Measurements from ENCODE around the gene TEX22. TPM values are rescaled to one million over a fixed set of nuclear protein-coding genes. Genes with fewer than 3 reads are reported as not detected.
A peak's percentile ranks its signal among the peaks of the same experiment; 100 is the strongest.

TEX22 gene
- total and polyA plus RNA-seq, 2 donors (not counting 1 experiment from before 2014, with no cell fraction given): 1.7 to 7.0 TPM

DNA sequence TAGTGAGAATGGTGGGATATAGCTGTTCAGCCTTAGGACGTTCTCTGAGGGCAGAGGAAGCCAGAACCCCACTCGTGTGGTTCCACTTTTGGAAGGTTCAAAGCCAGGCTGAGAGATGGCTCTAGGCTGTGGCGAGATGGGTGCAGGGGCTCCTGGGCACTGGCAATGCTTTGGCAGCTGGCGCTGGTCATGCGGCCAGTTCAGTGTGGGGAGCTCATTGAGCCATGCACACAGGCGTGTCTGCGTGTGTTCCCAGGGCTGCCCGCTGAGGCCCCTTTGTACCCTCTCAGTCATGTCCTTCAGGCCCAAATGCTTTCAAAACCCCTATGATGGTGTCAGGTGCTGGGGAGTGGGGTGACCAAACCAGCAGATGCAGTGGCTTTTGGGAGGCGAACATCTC, 1.7 kb downstream of the TEX22 start:
- TF ChIP-seq, protein P1, sequence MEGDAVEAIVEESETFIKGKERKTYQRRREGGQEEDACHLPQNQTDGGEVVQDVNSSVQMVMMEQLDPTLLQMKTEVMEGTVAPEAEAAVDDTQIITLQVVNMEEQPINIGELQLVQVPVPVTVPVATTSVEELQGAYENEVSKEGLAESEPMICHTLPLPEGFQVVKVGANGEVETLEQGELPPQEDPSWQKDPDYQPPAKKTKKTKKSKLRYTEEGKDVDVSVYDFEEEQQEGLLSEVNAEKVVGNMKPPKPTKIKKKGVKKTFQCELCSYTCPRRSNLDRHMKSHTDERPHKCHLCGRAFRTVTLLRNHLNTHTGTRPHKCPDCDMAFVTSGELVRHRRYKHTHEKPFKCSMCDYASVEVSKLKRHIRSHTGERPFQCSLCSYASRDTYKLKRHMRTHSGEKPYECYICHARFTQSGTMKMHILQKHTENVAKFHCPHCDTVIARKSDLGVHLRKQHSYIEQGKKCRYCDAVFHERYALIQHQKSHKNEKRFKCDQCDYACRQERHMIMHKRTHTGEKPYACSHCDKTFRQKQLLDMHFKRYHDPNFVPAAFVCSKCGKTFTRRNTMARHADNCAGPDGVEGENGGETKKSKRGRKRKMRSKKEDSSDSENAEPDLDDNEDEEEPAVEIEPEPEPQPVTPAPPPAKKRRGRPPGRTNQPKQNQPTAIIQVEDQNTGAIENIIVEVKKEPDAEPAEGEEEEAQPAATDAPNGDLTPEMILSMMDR (IDR thresholded peaks at IDR 0.05): no peak
- no peak for TF ChIP-seq EZH2 (IDR thresholded peaks at IDR 0.05; ENCODE audit: borderline replicate concordance, insufficient read depth, low read depth, low read length, poor library complexity, severe bottlenecking)
- Histone ChIP-seq H3K4me2 (replicated peaks; ENCODE audit: low read depth, low read length, poor library complexity, severe bottlenecking) (peak overlapping the region; percentile 100), H3K27ac (ENCODE audit: low read length in 2 of 2) (no peak overlapping the region), H2AFZ (ENCODE audit: insufficient read depth, low read depth, low read length, poor library complexity, severe bottlenecking) (no peak overlapping the region), H4K20me1 (ENCODE audit: control insufficient read depth, insufficient read depth, low read length, poor library complexity, severe bottlenecking) (peaks cover 5% of the 10 kb centered on the region), H3K4me3 (ENCODE audit: control extremely low read depth in 1 of 5, extremely low read depth in 1 of 5, insufficient read depth in 1 of 5, low read depth in 2 of 5, low read length in 4 of 5) (no peak overlapping the region), H3K4me1 (ENCODE audit: control insufficient read depth in 2 of 2, insufficient read depth in 2 of 2, low read length in 2 of 2) (peaks cover 26 to 34% of the 10 kb centered on the region in 2 donors), H3K9me3 (ENCODE audit: control extremely low read depth in 1 of 3, control insufficient read depth in 2 of 3, insufficient read depth in 1 of 3, low read length in 2 of 3) (peaks cover 0 to 6% (median 0%) of the 10 kb centered on the region in 3 donors), H3K9ac (ENCODE audit: low read length) (no peak overlapping the region), H3K79me2 (ENCODE audit: control insufficient read depth, insufficient read depth, low read length) (peaks cover 18% of the 10 kb centered on the region), H3K27me3 (replicated peaks in 1 of 4; ENCODE audit: control extremely low read depth in 1 of 4, control insufficient read depth in 3 of 4, insufficient read depth in 4 of 4, low read length in 3 of 4) (no peaks in the 10 kb centered on the region), H3K36me3 (replicated peaks in 1 of 2; ENCODE audit: control extremely low read depth in 1 of 2, control insufficient read depth in 1 of 2, extremely low read depth in 1 of 2, insufficient read depth in 2 of 2, low read length in 1 of 2) (peaks cover 0 to 2% of the 10 kb centered on the region in 2 experiments)
- H3K27me3 Mint-ChIP-seq: no peaks in the 10 kb centered on the region
- ChIA-PET CTCF (interaction anchor here (1.2 to 3.4 kb wide), 4 partner anchors 11 to 90 kb away, joined by 3 to 11 read pairs (median 6); no protein-coding TSS in a partner anchor), POLR2A (interaction anchor here (1.4 kb wide), 1 partner anchor 90 kb away, joined by 6 read pairs; no protein-coding TSS in a partner anchor)
- DNase-seq (no peak), ATAC-seq (ENCODE audit: low read depth) (no peak)
- WGBS (ENCODE audit: insufficient coverage): 94% methylated on average over 5 of the region's 9 CpGs
- H3K27ac Mint-ChIP-seq: peak overlapping the region; percentile 10
- intact Hi-C loops (cut with micrococcal nuclease): no loop called here
- peaks cover 27% of the 10 kb centered on the region for H3K4me1 Mint-ChIP-seq
- H3K4me3 Mint-ChIP-seq: peak overlapping the region; percentile 90
- no peaks in the 10 kb centered on the region for H3K9me3 Mint-ChIP-seq (ENCODE audit: insufficient read depth)

DNA sequence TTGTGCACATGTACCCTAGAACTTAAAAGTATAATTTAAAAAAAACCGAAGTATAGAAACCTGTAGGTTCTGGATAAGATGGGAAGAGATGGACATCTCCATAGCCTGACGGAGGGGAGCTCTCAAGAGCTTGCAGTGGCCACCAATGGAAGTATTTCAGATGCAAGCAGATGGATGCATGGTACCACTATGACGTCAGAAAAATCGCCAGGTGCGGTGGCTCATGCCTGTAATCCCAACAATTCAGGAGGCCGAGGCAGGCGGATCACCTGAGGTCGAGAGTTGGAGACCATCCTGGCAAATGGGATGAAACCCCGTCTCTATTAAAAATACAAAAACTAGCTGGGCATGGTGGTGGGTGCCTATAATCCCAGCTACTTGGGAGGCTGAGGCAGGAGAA, 3.4 kb downstream of the TEX22 start:
- peaks cover 5% of the 10 kb centered on the region for H4K20me1 ChIP-seq (ENCODE audit: control insufficient read depth, insufficient read depth, low read length, poor library complexity, severe bottlenecking)
- peaks cover 0 to 2% of the 10 kb centered on the region in 2 experiments for H3K36me3 ChIP-seq (replicated peaks in 1 of 2; ENCODE audit: control extremely low read depth in 1 of 2, control insufficient read depth in 1 of 2, extremely low read depth in 1 of 2, insufficient read depth in 2 of 2, low read length in 1 of 2)
- Mint-ChIP-seq H3K27me3 (no peaks in the 10 kb centered on the region), H3K4me1 (peaks cover 30% of the 10 kb centered on the region), H3K27ac (no peak overlapping the region), H3K9me3 (ENCODE audit: insufficient read depth) (no peaks in the 10 kb centered on the region), H3K4me3 (no peak overlapping the region)
- no peak overlapping the region for H3K9ac ChIP-seq (ENCODE audit: low read length)
- POLR2A ChIA-PET: no interaction called here
- DNase-seq (no peak), ATAC-seq (ENCODE audit: low read depth) (no peak)
- H3K79me2 ChIP-seq (ENCODE audit: control insufficient read depth, insufficient read depth, low read length): peaks cover 18% of the 10 kb centered on the region
- peaks cover 0 to 6% (median 0%) of the 10 kb centered on the region in 3 donors for H3K9me3 ChIP-seq (ENCODE audit: control extremely low read depth in 1 of 3, control insufficient read depth in 2 of 3, insufficient read depth in 1 of 3, low read length in 2 of 3)
- no peak overlapping the region for H3K4me3 ChIP-seq (ENCODE audit: control extremely low read depth in 1 of 5, extremely low read depth in 1 of 5, insufficient read depth in 1 of 5, low read depth in 2 of 5, low read length in 4 of 5)
- intact Hi-C loops (cut with micrococcal nuclease): no loop called here
- H3K27ac ChIP-seq (ENCODE audit: low read length in 2 of 2): no peak overlapping the region
- H2AFZ ChIP-seq (ENCODE audit: insufficient read depth, low read depth, low read length, poor library complexity, severe bottlenecking): no peak overlapping the region
- TF ChIP-seq, protein P1 (IDR thresholded peaks at IDR 0.05): no peak
- TF ChIP-seq EZH2 (IDR thresholded peaks at IDR 0.05; ENCODE audit: borderline replicate concordance, insufficient read depth, low read depth, low read length, poor library complexity, severe bottlenecking): no peak
- no peak overlapping the region for H3K4me2 ChIP-seq (replicated peaks; ENCODE audit: low read depth, low read length, poor library complexity, severe bottlenecking)
- H3K4me1 ChIP-seq (ENCODE audit: control insufficient read depth in 2 of 2, insufficient read depth in 2 of 2, low read length in 2 of 2): peaks cover 28 to 36% of the 10 kb centered on the region in 2 donors
- WGBS (ENCODE audit: insufficient coverage): 100% methylated on average over 7 of the region's 9 CpGs
- H3K27me3 ChIP-seq (replicated peaks in 1 of 4; ENCODE audit: control extremely low read depth in 1 of 4, control insufficient read depth in 3 of 4, insufficient read depth in 4 of 4, low read length in 3 of 4): no peaks in the 10 kb centered on the region
- CTCF ChIA-PET: no interaction called here
